HFFc6 (cell line): Measurements from ENCODE around the gene ARHGAP23. TPM values are rescaled to one million over a fixed set of nuclear protein-coding genes. Genes with fewer than 3 reads are reported as not detected.
"Not testable (repeated sequence)": the region's sequence is repeated elsewhere in the genome, so short reads cannot be mapped to it uniquely, and the experiment has no call there.

ENCODE experiments used
- DNase-seq: peaks from one replicate; pipeline ENCODE4 v3.0.0-alpha.2; 2018
- H3K27ac Mint-ChIP-seq: 2 replicates; pipeline ENCODE4 v1.8.0; 2020; ENCODE audit warnings: mild to moderate bottlenecking, mixed read lengths
- H3K27me3 Mint-ChIP-seq: 2 replicates; pipeline ENCODE4 v1.8.0; 2021; ENCODE audit warnings: mild to moderate bottlenecking, moderate library complexity, mixed read lengths; ENCODE audit not compliant: insufficient read depth
- H3K36me3 Mint-ChIP-seq: 2 replicates; pipeline ENCODE4 v1.8.0; 2021; ENCODE audit warnings: low read depth, mixed read lengths
- H3K4me1 Mint-ChIP-seq: 2 replicates; pipeline ENCODE4 v1.8.0; 2020; ENCODE audit warnings: low read depth, mixed read lengths
- H3K4me3 Mint-ChIP-seq: 2 replicates; pipeline ENCODE4 v1.8.0; 2020; ENCODE audit warnings: mild to moderate bottlenecking, moderate library complexity, mixed read lengths
- H3K9me3 Mint-ChIP-seq: 2 replicates; pipeline ENCODE4 v1.8.0; 2020; ENCODE audit warnings: mild to moderate bottlenecking, mixed read lengths
- total RNA-seq, 6 experiments: library from RNA; stranded (reverse); fragmentation: NEBNext Ultra II Directional; extraction: Animal tissue kit (Norgen Biotek cat#: 25700); gene quantifications; 2 replicates in 1 of 6; 3 replicates in 5 of 6; pipeline ENCODE4 v1.2.3, GENCODE V29; 2021
- TF ChIP-seq, protein P1 (sequence below): fragments of 200-600 bp; sonication (generic); IDR thresholded peaks from 2 replicates; pipeline ENCODE4 v1.5.0; 2021; ENCODE audit warnings: antibody characterized with exemption, mild to moderate bottlenecking

The ARHGAP23 gene
- total RNA-seq, 6 experiments from 2014 or later, result 206 to 231 (median 224) TPM

DNA sequence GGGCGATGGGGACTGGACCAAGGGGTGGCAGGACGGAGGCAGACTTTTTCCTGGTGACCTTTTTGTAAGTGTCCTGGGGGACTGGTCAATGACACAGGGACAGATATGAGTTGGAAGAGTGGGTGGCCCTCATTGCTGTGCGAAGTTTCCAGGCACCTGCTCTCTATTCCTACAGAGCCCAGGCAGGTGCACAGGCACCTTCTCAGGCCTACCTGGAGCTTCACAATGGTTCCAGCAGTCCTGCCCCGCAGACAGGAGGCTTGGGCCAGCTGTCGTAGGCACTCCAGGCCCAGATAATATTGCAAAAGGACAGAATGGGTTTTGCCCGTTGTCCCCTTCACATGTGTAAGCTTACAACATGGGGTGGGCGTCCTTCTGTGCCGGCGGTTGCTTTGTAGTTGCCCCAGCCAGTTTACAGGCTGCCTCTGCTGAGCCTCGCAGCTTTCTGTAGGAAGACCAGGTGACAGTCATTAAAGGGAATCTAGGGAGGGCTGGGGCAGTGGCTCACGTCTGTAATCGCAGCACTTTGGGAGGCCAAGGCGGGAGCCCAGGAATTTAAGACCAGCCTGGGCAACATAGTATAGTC is 84.3 kb downstream of the ARHGAP23 start:
- Mint-ChIP-seq H3K36me3 (peaks cover 14% of the 10 kb centered on the region), H3K4me3 (no peak overlapping the region)

GRCh38 chr17:38526526-38526925 is 98.3 kb downstream of the ARHGAP23 start:
- not testable (repeated sequence) for H3K27ac Mint-ChIP-seq, H3K36me3 Mint-ChIP-seq, H3K4me3 Mint-ChIP-seq, DNase-seq, H3K9me3 Mint-ChIP-seq
- H3K4me1 Mint-ChIP-seq, result peaks cover 25% of the 10 kb centered on the region
- peaks cover 34% of the 10 kb centered on the region for H3K27me3 Mint-ChIP-seq

More for the DNA sequence above, 84.3 kb downstream of the ARHGAP23 start:
- Mint-ChIP-seq H3K9me3 (peaks cover 7% of the 10 kb centered on the region), H3K27me3 (peaks cover 35% of the 10 kb centered on the region), H3K27ac (peak overlapping the region; percentile 89; the same call in 1 of the 2 replicates), H3K4me1 (peaks cover 43% of the 10 kb centered on the region)
- TF ChIP-seq, protein P1, sequence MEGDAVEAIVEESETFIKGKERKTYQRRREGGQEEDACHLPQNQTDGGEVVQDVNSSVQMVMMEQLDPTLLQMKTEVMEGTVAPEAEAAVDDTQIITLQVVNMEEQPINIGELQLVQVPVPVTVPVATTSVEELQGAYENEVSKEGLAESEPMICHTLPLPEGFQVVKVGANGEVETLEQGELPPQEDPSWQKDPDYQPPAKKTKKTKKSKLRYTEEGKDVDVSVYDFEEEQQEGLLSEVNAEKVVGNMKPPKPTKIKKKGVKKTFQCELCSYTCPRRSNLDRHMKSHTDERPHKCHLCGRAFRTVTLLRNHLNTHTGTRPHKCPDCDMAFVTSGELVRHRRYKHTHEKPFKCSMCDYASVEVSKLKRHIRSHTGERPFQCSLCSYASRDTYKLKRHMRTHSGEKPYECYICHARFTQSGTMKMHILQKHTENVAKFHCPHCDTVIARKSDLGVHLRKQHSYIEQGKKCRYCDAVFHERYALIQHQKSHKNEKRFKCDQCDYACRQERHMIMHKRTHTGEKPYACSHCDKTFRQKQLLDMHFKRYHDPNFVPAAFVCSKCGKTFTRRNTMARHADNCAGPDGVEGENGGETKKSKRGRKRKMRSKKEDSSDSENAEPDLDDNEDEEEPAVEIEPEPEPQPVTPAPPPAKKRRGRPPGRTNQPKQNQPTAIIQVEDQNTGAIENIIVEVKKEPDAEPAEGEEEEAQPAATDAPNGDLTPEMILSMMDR, result no peak
- DNase-seq, result no peak

DNA sequence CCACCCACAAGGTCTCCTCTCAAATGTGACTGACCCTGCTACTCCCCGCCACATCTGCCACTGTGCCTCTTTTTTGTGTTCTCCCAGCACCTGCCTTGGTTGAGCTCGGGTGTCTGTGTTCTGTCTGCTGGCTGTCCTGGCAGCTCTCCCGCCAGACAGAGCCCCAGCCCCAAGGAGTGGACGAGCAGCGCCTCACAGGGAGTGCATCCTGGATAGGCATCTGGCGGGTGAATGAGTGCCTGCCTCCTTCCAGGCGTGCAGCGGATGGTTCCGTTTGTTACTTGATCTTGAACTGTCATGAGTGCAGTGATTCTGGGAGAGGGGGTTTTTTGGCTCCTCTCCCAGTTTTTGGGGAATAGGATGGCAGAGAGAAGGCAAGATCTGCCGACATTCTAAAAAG is 99.9 kb downstream of the ARHGAP23 start:
- not testable (repeated sequence) for DNase-seq, H3K4me3 Mint-ChIP-seq, H3K9me3 Mint-ChIP-seq, H3K27ac Mint-ChIP-seq, H3K36me3 Mint-ChIP-seq
- Mint-ChIP-seq H3K27me3 (peaks cover 41% of the 10 kb centered on the region), H3K4me1 (peaks cover 22% of the 10 kb centered on the region)

GRCh38 chr17:38530856-38531255 is 102.6 kb downstream of the ARHGAP23 start:
- not testable (repeated sequence) for H3K9me3 Mint-ChIP-seq, H3K27ac Mint-ChIP-seq, DNase-seq, H3K4me1 Mint-ChIP-seq, H3K4me3 Mint-ChIP-seq, H3K36me3 Mint-ChIP-seq
- H3K27me3 Mint-ChIP-seq, result peaks cover 46% of the 10 kb centered on the region

- H3K27ac Mint-ChIP-seq, H3K9me3 Mint-ChIP-seq, DNase-seq, H3K4me1 Mint-ChIP-seq, H3K36me3 Mint-ChIP-seq, H3K4me3 Mint-ChIP-seq: not testable (repeated sequence)
- H3K27me3 Mint-ChIP-seq, result peaks cover 55% of the 10 kb centered on the region
Observed at GRCh38 chr17:38531761-38532160, 103.5 kb downstream of the ARHGAP23 start.

- H3K27me3 Mint-ChIP-seq, result peaks cover 53% of the 10 kb centered on the region
- H3K36me3 Mint-ChIP-seq, result no peaks in the 10 kb centered on the region
- DNase-seq, result no peak
- no peaks in the 10 kb centered on the region for H3K9me3 Mint-ChIP-seq
- H3K4me3 Mint-ChIP-seq, result no peak overlapping the region
- H3K4me1 Mint-ChIP-seq, result peaks cover 7% of the 10 kb centered on the region; the same call in 1 of the 2 replicates
- TF ChIP-seq, protein P1, result no peak
- no peak overlapping the region for H3K27ac Mint-ChIP-seq
Observed at GRCh38 chr17:38532451-38532850, 104.2 kb downstream of the ARHGAP23 start.

DNA sequence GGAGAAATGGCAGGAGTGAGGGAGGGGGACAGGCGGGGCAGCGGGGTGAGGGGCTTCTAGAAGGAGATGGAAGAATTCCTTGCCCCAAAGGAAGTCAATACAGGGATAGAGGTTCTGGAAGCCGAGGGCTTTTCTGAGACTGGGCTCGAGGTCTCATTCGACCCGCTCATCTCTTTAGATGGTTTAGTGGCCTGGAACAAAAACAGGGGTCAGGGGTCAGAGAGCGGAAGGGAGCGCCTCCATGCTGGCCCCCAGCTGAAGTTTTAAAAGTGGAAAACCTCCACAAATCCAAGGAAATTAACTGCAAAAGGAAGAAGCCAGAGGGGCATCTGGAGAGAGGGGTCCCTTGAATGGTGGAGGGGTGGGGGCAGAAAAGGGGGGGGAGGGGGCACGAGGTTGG is 105.0 kb downstream of the ARHGAP23 start:
- peaks cover 45% of the 10 kb centered on the region for H3K27me3 Mint-ChIP-seq
- TF ChIP-seq, protein P1, result no peak

More for the DNA sequence above, 105.0 kb downstream of the ARHGAP23 start:
- no peak for DNase-seq
- no peaks in the 10 kb centered on the region for H3K36me3 Mint-ChIP-seq
- H3K27ac Mint-ChIP-seq, result no peak overlapping the region
- no peaks in the 10 kb centered on the region for H3K9me3 Mint-ChIP-seq
- peaks cover 3% of the 10 kb centered on the region; the same call in 1 of the 2 replicates for H3K4me1 Mint-ChIP-seq
- no peak overlapping the region for H3K4me3 Mint-ChIP-seq
